ENCODE measurements around the gene CD79A. TPM values are rescaled to one million over a fixed set of nuclear protein-coding genes. Genes with fewer than 3 reads are reported as not detected.
A peak's percentile ranks its signal among the peaks of the same experiment; 100 is the strongest.

The CD79A gene
- total RNA-seq, 1 donor from 2014 or later, result not detected

DNA sequence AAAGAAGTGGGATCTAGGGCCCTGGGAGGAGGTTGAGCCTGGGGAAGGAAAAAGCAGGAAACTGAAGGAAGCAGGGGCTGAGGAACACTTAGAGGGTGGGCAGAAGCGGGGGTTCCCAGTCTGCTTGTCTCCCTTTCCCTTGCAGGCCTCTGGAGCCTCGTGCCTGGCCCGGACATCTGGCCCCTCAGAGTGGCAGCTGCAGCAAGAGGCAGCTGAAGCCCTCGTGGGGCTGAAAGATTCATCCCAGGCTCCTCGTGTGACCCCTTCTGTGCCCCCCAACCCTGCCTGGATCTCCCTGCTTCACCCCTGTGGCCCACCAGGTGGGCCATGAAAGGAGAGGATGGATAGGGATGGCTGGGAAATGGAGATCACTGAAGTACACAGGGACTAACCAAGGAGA is 26.7 kb upstream of the CD79A start:
- no peaks in the 10 kb centered on the region for H3K9me3 Mint-ChIP-seq (ENCODE audit: unreplicated experiment)
- peaks cover 54% of the 10 kb centered on the region for H3K27me3 Mint-ChIP-seq (ENCODE audit: unreplicated experiment)
- DNase-seq (ENCODE audit: extremely low spot score, unreplicated experiment), result no peak
- no peaks in the 10 kb centered on the region for H3K4me1 Mint-ChIP-seq (ENCODE audit: unreplicated experiment)
- no peaks in the 10 kb centered on the region for H3K36me3 Mint-ChIP-seq (ENCODE audit: unreplicated experiment)
- H3K27ac Mint-ChIP-seq (ENCODE audit: unreplicated experiment), result no peak overlapping the region
- no peak overlapping the region for H3K4me3 Mint-ChIP-seq (ENCODE audit: unreplicated experiment)
- TF ChIP-seq CTCF (IDR thresholded peaks at IDR 0.05), result no peak

DNA sequence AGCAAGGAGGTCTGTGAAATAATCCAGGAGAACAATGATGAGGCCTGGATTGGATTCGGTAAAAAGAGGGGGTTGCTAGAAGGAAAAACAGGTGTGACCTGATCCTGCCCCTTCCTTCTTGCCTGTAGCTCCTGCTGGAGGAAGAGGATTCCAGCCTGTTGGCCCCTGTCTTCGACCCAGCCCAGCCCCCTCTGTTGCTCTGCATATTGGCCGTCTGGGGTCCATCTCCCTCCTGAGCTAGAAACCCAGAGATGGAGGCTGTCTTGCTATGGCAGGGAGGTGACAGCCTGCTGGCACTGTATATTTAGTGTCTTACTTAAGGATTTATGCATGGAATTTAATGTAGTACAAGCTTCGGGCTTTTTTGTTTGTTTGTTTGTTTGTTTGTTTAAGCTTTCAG is 25.6 kb upstream of the CD79A start:
- Mint-ChIP-seq H3K4me3 (ENCODE audit: unreplicated experiment) (no peak overlapping the region), H3K36me3 (ENCODE audit: unreplicated experiment) (no peaks in the 10 kb centered on the region), H3K9me3 (ENCODE audit: unreplicated experiment) (no peaks in the 10 kb centered on the region), H3K27me3 (ENCODE audit: unreplicated experiment) (peaks cover 48% of the 10 kb centered on the region), H3K4me1 (ENCODE audit: unreplicated experiment) (no peaks in the 10 kb centered on the region), H3K27ac (ENCODE audit: unreplicated experiment) (no peak overlapping the region)
- DNase-seq (ENCODE audit: extremely low spot score, unreplicated experiment), result no peak
- no peak for TF ChIP-seq CTCF (IDR thresholded peaks at IDR 0.05)

GRCh38 chr19:41853344-41853743 is 23.7 kb upstream of the CD79A start:
- no peak for TF ChIP-seq CTCF (IDR thresholded peaks at IDR 0.05)
- H3K4me3 Mint-ChIP-seq (ENCODE audit: unreplicated experiment), result no peak overlapping the region
- H3K27ac Mint-ChIP-seq (ENCODE audit: unreplicated experiment), result no peak overlapping the region
- H3K4me1 Mint-ChIP-seq (ENCODE audit: unreplicated experiment), result no peaks in the 10 kb centered on the region
- no peaks in the 10 kb centered on the region for H3K9me3 Mint-ChIP-seq (ENCODE audit: unreplicated experiment)
- H3K27me3 Mint-ChIP-seq (ENCODE audit: unreplicated experiment), result peaks cover 55% of the 10 kb centered on the region
- H3K36me3 Mint-ChIP-seq (ENCODE audit: unreplicated experiment), result no peaks in the 10 kb centered on the region
- DNase-seq (ENCODE audit: extremely low spot score, unreplicated experiment), result no peak

DNA sequence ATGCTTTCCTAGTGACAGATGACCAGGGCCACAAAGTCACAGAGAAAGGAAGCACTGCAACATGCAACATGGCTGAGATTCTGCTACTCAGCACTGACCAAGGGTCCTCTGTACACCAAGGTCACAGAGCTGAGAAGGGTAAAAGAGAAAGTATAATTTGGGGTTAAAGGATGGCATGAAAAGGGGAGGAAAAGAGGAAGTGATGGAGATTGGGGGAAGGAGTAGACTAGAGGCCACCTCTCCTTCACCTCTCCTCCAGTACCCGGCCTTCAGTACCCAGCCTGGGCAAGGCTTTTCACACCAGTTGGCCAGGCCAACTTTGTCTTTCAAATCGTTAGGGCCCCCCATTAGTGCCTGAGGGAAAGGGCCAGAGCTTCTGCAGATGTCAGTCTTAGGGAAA is 23.3 kb upstream of the CD79A start:
- H3K9me3 Mint-ChIP-seq (ENCODE audit: unreplicated experiment), result no peaks in the 10 kb centered on the region
- no peaks in the 10 kb centered on the region for H3K4me1 Mint-ChIP-seq (ENCODE audit: unreplicated experiment)
- no peak overlapping the region for H3K4me3 Mint-ChIP-seq (ENCODE audit: unreplicated experiment)
- no peak for TF ChIP-seq CTCF (IDR thresholded peaks at IDR 0.05)
- no peak for DNase-seq (ENCODE audit: extremely low spot score, unreplicated experiment)
- no peaks in the 10 kb centered on the region for H3K36me3 Mint-ChIP-seq (ENCODE audit: unreplicated experiment)
- no peak overlapping the region for H3K27ac Mint-ChIP-seq (ENCODE audit: unreplicated experiment)
- peaks cover 55% of the 10 kb centered on the region for H3K27me3 Mint-ChIP-seq (ENCODE audit: unreplicated experiment)

GRCh38 chr19:41859213-41859617 is 17.9 kb upstream of the CD79A start:
- DNase-seq (ENCODE audit: extremely low spot score, unreplicated experiment), result no peak
- peak overlapping the region; percentile 58 for H3K27ac Mint-ChIP-seq (ENCODE audit: unreplicated experiment)
- H3K4me3 Mint-ChIP-seq (ENCODE audit: unreplicated experiment), result peak overlapping the region; percentile 99
- peaks cover 31% of the 10 kb centered on the region for H3K36me3 Mint-ChIP-seq (ENCODE audit: unreplicated experiment)
- H3K4me1 Mint-ChIP-seq (ENCODE audit: unreplicated experiment), result peaks cover 34% of the 10 kb centered on the region
- H3K9me3 Mint-ChIP-seq (ENCODE audit: unreplicated experiment), result no peaks in the 10 kb centered on the region
- H3K27me3 Mint-ChIP-seq (ENCODE audit: unreplicated experiment), result peaks cover 17% of the 10 kb centered on the region
- no peak for TF ChIP-seq CTCF (IDR thresholded peaks at IDR 0.05)

Measured in osteocyte (in vitro differentiated cells).